ENCODE data around the gene CRYL1.

Gene CRYL1, protein sequence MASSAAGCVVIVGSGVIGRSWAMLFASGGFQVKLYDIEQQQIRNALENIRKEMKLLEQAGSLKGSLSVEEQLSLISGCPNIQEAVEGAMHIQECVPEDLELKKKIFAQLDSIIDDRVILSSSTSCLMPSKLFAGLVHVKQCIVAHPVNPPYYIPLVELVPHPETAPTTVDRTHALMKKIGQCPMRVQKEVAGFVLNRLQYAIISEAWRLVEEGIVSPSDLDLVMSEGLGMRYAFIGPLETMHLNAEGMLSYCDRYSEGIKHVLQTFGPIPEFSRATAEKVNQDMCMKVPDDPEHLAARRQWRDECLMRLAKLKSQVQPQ

DNA sequence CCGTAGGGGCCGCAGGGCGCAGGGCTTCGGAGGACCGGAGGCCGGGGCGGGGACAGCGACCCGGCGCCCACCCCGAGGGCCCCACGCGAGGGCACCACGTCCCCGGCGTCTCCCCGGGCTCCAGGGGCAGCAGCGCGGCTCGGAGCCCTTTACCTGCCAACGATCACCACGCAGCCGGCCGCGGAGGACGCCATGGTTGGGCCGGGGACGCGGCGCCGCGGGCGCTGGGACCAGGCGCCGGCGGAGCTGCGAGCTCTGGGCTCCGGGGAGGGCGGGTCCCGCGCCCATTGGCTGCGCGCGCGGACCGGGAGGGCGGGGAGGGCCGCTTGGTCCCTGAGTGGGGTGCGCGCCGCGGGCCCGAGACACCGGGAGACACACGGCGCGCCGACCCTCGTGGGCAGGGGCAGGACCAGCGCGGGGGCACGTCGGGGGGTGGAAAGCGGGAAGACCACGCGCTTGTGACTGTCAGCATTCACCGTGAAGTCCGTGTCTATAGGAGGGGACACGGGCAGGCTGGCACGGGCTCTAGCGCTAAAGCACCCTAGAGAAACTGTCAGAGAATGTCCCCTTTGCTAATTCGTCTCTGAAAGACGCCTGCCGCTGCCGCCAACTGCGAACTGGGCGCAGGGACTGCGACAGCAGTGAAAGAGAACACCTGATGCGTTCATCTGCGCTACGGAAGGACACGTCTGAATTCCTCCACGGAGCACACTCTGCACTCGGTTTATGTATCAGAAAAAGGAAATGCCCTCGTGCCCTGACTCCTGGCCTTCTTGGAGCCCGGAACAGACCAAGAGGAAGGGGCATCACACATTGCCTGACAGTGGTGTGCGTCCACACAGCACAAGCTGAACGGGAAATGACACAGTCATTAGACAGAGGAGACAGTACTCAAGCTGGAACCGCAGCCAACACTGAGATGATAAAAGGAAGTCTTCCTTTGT is at the start of gene CRYL1:
Gene CRYL1, minus strand, starts transcription at position 257 of the 944 bp plus-strand sequence. Its CDS starts 63 bp downstream, at position 194.
- DNase-seq, result peak; percentile 72 to 78

DNA sequence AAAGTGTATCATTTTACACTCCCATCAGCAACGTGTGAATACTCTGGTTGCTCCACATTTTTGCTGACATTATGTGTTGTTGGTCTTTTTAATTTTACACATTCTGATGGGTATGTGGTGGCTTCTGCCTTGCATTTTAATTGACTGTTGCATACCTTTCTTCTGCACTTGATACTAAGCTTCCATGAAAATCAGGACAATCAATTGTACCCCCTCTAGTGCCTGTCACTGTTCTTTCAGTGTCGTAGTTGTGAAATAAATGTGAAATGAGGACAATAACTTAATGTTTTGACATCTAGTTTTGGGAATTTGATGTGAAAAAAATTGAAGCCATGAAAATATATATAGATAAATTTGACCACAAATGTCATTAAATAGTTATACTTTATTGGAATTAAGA is 48.0 kb upstream of the CRYL1 start:
- DNase-seq, result no peak

DNA sequence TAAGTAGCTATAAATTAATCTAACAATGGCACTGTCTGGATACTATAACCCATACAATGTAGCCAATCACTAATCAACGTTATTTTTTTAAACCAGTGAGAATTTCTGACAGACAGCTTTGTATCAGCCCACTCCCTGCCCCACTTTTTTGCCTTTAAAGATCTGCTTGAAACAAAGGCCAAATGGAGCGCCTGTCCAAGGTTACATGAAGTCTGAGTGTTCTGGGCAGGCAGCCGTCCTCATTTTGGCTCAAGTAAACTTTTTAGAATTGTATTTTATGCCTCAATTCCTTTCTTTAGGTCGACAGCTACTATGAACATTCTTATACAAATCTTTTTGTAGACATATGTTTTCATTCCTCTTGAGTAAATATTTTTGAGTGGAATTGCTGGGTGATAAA is 47.5 kb upstream of the CRYL1 start:
- no peak for DNase-seq

DNA sequence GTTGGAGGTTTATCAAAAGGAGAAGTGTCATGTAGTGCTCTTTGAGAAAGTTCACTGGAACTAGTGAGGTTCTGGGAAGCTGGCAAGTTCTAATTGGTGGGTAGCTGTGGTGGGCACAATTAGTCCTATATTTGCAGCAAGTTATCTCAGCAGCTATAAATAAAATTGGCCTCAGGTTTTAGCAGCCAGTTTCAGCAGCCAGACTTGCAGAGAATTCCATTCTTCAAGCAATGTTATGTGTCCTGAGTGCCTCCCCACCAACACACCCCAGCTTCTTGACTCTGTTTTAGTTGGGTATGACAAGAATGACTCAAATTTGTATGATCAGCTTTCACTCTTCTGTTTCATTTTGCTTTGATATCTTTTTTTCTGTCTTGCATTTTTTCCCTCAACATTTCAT is 46.0 kb upstream of the CRYL1 start:
- no peak for DNase-seq

DNA sequence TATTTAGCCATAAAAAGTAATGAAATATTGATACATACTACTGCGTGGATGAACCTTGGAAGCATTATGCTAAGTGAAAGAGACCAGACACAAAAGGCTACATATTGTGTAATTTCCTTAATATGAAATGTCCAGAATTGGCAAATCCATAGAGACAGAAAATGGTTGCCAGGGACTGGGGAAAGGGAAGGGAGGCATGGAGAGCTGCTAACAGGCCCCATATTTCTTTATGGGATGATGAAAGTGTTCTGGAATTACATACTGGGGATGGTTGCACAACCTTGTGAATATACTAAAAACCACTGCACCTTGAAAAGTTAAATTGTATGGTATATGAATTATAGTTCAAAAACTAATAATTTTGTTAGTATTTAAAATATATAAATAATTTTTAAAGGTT is 44.9 kb upstream of the CRYL1 start:
- no peak for DNase-seq

DNA sequence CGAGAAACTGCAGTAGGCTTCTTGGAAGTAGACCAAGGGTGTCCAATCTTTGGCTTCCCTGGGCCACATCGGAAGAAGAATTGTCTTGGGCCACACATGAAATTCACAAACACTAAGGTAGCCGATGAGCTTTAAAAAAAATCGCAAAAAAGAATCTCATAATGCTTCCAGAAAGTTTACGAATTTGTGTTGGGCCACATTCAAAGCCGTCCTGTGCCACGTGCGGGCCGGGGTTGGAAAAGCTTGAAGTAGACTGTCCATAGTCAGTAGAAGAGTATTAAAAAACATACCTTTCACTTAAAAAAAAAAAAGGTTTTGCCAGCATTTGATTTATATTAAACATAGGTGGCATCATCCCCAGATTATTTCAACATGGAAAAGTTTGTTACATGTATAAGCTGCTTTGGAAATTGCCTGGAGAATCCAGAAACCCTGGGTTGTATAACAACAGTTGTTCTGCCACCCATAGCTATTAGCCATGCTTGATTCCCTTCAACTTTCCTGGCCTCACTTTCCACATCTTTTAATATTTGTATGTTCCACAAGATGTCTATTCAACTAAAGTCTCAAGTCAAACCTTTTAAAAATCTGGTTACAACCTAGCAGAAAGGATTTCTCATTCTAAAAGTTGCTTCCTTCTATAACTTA is 42.3 kb upstream of the CRYL1 start:
- DNase-seq, result no peak

DNA sequence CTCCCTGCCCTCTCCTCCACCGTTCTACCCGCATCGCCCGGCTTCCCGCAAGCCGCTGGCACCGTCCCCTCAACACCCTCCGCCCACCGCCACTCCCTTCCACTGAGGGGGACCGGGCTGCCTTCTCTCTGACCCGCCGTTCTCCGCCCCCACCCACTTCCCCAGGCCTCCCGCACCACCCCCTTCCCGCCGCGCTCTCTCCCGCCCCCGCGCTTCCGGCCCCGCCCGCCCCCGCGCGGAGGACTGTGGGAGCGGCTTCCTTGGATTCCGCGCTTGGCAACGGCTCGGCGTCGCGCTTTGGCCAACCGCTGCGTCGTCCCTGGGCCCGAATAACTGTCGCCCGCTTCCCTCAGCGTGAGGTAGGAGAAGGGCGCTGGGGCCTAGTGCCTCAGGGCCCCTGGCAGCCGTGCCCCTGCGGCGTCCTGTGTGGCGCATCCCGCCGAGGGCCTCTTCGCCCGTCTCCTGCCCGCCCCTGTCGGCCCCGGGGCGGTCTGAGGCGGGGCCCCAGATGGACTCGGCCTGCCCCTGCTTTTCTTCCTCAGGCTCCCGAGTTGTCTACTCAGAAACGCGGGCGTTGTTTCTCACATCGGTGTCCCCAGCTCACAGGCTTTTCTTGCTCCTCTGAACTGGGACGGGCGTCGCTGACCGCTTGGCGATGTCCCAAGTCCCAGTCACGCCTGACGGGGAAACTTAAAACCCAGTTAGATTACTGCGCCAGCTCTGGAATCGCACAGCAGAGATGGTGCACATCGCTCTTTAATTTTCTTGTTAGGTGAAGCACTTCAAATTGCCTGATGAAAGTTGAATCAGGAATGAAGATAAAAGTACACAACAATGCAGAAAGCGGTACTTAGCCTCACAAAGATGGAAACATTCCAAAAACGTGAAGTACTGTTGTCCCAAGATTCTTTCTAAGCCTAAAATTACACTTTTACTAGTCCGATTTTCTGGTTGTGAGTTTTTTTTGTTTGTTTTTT is 41.5 kb upstream of the CRYL1 start, which contains the start of gene IFT88:
Gene IFT88, plus strand, starts transcription at position 260 of the 977 bp plus-strand sequence. CDS start 7,229 bp downstream, outside the sequence.
- peak; percentile 83 to 89 for DNase-seq

DNA sequence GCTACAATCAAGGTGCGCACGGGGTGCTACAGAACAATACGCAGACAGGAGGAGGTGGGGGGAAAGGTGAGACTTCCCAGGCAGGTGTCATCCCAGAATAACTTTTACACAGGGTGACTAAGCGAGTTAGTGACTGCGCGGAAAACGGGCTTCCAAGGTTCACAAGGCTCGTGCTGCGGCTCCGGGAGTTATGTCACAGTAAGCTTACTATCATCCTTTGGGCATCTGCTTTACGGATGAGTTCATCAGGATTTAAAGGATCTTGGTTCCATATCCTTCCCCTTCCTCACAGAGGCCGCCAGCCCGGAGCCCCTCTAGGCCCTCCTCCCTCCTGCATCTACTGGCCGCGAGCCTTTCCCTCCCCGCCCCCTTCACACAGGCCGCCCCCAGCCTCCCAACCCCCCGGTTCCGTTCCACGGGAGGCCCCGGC is 40.8 kb upstream of the CRYL1 start:
- DNase-seq, result no peak

DNA sequence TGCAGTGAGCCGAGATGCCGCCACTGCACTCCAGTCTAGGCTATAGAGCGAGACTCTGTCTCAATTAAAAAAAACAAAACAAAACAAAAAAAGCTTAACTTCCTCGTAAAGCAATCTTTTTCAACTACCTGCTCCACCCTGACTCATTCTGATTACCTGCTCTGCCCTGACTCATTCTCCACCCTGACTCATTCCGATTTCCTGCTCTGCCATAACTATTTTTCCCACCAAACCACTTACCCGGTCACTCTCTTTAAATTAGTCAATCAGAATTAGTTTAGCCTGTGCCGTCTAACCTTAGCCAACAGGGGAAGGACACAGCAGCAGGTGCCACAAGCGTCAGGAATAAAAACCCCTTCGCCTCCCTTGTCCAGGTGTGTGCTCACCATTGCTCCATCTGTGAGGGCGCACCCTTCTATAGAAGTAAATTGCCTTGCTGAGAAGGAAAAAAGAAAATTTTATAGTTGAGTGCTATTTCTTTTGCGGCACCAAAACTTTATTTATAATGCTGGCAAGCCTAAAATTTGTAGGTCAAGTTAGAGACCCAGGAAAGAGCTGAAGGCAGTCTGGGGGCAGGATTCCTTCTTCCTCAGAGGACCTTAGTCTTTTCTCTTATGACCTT is 39.6 kb upstream of the CRYL1 start:
- DNase-seq, result no peak

DNA sequence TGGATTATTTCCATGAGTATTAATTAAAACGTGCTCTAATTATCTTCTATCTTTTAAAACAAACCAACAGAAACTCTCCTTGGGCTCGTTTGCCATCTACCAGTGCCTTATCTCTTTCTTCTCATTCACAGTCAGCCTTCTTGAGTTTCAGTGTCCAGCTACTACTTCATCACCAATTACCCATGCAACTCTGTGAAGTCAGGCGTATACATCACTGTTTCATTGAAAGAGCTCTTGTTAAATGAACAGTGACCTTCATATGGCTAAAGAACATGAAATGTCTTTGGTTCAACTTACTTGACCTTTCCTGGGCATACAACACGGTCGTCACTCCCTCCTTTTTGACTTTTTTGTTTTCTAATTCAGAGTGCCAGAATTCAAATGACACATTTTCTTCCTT is 36.1 kb upstream of the CRYL1 start:
- DNase-seq, result no peak

DNA sequence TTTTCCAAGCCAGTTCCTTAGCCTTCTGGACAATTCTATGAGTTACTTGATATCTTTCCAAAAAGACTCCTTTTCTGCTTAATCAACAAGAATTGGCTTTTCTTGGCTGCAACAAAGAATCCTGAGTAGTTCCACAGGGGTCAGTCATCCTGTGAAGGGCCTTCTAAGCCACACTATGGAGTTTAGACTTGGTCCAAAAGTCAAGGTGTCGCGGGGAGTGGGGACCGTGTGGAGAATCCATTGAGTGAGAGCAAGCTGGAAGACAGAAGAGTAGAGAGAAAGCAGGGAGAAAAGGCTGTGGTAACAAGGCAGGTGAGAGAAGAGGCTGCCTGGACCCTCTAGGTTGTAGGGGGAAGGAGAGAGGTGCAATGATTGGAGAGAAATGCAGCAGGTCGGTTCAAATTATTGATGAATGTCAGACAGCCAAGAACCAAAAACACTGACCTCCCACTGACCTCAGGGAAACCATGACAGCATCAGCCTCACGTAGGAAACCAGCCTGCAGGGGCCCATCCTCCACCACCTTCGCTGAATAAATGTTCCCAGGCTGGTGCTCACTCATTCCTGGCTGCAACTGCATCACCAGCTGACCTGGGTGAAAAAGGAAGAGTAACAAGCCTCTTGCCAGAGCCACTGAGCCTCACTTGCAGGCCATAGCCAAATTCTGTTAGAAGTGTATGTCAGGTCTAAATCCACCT is 34.2 kb upstream of the CRYL1 start:
- DNase-seq, result no peak

DNA sequence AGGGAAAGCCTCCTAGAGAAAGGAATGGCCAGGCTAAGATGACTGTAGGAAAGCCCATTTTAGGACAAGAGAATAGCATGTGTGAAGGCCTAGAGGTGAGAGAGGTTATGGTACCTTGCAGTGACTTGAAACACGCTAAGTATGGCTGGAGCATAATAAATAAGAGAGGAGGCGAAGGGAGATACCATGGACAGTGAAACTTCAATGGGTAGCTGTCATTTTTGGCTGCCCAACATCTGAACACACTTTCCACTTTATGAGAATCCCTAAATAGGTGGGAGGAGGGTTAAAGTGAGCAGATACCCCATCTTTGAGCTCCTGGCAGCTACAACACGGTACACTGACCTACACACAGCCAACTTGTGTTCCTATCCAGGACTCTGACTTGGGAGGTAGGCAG is 33.3 kb upstream of the CRYL1 start:
- DNase-seq, result no peak

DNA sequence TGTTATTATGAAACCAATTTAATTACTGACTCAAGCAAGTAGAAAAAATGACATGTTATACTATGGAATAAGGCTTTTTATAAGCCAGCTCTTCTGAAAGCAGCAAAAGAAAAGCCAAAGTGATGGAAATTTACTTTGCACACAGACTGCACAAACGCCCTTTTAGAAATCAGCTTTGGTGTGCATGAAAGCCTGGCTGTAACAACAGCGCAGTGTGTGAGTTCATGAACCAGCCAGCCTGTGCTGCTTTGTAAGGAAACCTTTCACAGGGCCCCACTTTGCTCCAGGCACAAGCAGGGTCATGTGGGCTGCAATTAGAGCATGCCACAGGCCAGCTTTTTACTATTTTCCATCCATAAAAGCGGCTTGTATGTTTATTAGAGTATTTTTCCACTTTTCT is 27.7 kb upstream of the CRYL1 start:
- DNase-seq, result no peak

DNA sequence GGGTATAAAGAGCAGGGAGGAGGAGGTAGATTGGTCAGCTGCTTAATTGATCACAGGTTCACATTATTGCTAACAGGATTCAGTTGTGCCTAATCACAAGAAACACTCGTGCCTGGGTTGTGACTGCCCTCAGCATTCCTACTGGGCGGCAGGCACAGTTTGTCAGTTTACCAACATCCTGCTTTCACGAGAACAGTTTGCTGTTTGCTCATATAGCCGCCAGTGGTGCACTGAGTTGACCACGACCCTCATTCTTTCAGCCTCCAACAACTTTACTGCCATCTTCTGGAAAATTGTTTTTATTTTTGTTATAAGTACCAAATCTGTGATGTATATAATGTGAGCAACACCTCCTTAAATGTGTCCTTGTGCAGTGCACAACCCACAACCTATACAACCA is 25.1 kb upstream of the CRYL1 start:
- DNase-seq, result peak in 1 of 2 donors; percentile 27

DNA sequence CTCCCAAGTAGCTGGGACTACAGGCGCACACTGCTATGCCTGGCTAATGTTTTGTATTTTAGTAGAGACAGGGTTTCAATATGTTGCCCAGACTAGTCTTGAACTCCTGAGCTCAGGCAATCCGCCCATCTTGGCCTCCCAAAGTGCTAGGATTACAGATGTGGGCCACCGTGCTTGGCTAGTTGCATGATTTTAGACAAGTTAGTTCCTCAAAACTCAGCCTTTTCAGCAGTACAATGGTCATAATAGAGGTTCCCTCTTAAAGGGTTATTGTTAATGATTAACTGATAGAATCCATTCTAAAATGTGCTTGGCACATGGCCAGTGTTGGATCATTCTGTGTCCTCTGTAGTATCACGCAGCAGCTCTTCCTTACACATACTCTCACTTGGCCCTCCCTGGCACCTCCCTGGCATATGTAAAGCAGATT is 21.8 kb upstream of the CRYL1 start:
- DNase-seq, result no peak

DNA sequence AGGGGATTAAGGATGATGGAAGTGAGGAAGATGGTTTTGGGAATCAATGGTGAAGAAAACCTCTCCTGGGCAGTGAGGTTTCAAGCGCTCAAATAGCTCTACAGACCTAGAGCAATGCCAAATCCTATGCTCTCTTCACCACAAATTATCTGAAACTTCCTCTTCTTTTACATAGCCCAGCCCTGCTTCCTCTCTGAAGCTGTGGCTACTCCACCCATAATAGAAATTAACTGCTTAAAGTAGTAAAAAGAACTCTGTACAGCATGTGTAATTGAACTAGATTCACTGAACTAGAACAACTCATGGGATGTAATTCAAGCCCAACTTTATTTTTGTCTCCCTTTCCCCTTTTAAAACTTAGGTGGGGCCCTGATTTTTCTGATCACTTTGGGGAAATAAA is 20.9 kb upstream of the CRYL1 start:
- peak in 1 of 2 donors; percentile 63 for DNase-seq

DNA sequence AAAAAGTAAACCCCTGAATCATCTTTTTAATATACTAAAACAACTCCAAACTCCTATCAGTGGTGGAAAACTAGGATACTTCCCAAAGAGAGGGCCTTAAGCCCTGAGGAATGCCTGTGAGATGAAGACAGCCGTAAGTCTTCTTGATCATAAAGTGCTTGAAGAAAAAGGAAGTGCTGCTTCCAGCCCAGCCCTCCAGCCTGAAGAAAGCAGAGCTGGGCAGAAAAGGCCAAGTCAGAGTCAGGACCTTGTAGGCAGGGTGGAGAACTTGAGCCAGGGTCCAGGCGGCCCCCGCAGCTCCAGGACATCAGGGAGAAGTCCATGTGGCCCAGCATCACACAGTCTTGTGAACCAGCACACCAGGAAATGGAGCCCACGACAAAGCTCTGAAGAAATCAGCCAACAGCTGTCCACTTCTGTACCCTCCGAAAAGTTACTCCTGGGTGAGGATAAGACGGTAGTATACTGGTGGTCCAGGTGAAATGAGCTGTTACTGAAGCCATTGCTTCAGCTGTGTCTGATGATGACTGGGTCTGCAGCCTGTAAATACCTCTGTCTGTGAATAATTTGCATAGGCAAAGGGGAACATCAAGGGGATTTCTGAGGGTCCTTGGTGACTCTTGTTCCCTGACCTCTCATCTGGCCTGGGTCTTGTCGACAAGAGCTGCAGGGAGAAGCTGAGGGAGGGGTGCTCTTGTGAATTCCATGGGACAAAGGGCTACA is 18.7 kb upstream of the CRYL1 start:
- DNase-seq, result no peak

DNA sequence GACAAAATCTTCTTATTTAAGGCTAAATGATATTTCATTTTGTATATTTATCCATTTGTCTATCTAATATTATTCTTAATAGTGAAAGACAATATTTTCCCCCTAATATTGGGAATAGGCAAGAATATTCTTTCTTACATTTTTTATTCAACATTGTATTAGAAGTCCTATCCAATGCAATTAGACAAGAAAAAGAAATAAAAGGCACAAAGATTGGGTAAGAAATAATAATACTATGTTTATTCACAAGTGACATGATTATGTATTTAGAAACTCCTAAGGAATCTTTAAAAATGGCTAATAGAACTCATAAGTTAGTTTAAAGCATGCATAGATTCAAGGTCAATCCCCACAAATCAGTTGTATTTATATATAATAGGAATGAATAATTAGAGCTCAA is 11.3 kb upstream of the CRYL1 start:
- DNase-seq, result no peak

DNA sequence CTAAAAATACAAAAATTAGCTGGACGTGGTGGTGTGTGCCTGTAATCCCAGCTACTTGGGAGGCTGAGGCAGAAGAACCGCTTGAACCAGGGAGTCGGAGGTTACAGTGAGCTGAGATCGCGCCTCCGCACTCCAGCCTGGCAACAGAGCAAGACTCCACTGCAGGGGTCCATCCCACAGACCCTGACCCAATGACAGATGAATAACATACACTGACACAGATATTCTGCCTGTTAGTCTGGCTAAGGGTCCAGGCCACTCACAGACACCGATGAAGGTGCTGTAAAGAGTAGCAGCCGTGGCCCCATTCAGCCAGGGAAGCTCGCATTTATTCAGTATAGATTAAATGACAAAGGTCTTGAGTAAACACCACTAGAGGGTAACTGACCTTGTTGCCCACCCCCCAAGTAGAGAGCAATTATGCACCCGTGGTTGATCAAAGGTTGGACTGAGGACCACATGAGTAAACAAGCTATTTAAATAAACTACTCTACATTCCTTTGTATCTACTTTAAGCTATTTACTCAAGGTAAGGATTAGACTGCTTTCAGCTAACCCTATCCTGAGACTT is 8.5 kb upstream of the CRYL1 start:
- DNase-seq, result no peak

DNA sequence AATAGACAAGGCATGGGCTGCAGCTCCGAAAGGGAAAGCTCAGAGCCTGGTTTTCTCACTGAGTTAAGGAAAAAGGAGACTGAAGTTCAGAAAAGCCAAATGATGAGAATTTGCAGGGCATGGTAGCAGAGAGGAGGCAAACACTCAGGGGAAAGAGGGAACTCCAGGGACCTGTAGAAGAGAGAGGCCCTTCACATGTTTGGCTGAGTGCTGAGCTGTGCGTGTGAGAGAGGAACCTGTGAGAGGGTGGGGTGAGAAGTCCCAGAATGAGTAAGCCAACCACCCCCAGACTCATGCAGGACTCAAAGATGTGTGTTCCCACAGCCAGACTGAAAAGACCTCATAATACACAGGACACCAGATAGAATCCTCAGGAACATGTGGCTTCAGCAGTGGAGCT is 2.8 kb upstream of the CRYL1 start:
- DNase-seq, result no peak
